ENCODE results near the gene HSFX2.
"Not testable (repeated sequence)": the region's sequence is repeated elsewhere in the genome, so short reads cannot be mapped to it uniquely, and the experiment has no call there.

Gene HSFX2

GRCh38 chrX:149567621-149568417 lies 27.3 kb downstream of the HSFX2 start:
- no peaks in the 10 kb centered on the region for H3K36me3 ChIP-seq (replicated peaks; ENCODE audit: low read depth, low read length)
- H3K4me2 ChIP-seq (ENCODE audit: low read length) = no peak overlapping the region
- no peaks in the 10 kb centered on the region for H3K9me3 ChIP-seq (ENCODE audit: insufficient read depth, low read length)
- no peaks in the 10 kb centered on the region for H3K27me3 ChIP-seq (ENCODE audit: low read depth, low read length)
- no peak for TF ChIP-seq EZH2phosphoT487 (IDR thresholded peaks at IDR 0.05; ENCODE audit: low read depth)
- TF ChIP-seq, protein P1, sequence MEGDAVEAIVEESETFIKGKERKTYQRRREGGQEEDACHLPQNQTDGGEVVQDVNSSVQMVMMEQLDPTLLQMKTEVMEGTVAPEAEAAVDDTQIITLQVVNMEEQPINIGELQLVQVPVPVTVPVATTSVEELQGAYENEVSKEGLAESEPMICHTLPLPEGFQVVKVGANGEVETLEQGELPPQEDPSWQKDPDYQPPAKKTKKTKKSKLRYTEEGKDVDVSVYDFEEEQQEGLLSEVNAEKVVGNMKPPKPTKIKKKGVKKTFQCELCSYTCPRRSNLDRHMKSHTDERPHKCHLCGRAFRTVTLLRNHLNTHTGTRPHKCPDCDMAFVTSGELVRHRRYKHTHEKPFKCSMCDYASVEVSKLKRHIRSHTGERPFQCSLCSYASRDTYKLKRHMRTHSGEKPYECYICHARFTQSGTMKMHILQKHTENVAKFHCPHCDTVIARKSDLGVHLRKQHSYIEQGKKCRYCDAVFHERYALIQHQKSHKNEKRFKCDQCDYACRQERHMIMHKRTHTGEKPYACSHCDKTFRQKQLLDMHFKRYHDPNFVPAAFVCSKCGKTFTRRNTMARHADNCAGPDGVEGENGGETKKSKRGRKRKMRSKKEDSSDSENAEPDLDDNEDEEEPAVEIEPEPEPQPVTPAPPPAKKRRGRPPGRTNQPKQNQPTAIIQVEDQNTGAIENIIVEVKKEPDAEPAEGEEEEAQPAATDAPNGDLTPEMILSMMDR (IDR thresholded peaks at IDR 0.05; ENCODE audit: low read depth, low read length) = no peak
- no peak overlapping the region for H3K9ac ChIP-seq (ENCODE audit: low read length)
- no peak overlapping the region for H2AFZ ChIP-seq (ENCODE audit: low read depth, low read length)
- H3K4me3 ChIP-seq (ENCODE audit: low read length) = no peak overlapping the region
- H3K27ac ChIP-seq (ENCODE audit: low read length) = no peak overlapping the region
- H4K20me1 ChIP-seq (ENCODE audit: insufficient read depth, low read length) = no peaks in the 10 kb centered on the region
- peaks cover 6% of the 10 kb centered on the region for H3K4me1 ChIP-seq (ENCODE audit: low read length)
- H3K79me2 ChIP-seq (ENCODE audit: low read length) = no peaks in the 10 kb centered on the region

- H3K9ac ChIP-seq (ENCODE audit: low read length) = no peak overlapping the region
Observed at GRCh38 chrX:149563359-149563758, 31.8 kb downstream of the HSFX2 start.

DNA sequence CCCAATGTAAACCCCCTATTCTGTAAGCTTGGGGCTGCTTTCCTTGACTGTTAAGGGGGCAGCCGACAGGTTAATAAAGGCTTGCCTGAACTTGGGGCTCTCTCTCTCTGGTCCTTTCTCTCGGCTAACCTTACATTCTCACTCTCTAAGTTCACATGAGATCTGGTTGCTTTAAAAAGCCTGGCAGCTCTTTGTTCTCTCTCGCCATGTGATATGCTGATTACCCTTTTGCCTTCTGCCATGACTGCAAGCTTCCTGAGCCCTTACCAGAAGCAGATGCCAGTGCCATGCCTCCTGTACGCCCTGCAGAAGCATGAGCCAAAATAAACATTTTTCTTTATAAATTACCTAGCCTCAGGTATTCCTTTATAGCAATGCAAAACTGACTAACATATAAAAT lies 39.9 kb downstream of the HSFX2 start:
- H3K9ac ChIP-seq (ENCODE audit: low read length); H3K27me3 ChIP-seq (ENCODE audit: low read depth, low read length); H3K36me3 ChIP-seq (replicated peaks; ENCODE audit: low read depth, low read length); H3K4me3 ChIP-seq (ENCODE audit: low read length); H3K9me3 ChIP-seq (ENCODE audit: insufficient read depth, low read length); H3K27ac ChIP-seq (ENCODE audit: low read length); H3K4me1 ChIP-seq (ENCODE audit: low read length); H3K79me2 ChIP-seq (ENCODE audit: low read length); H3K4me2 ChIP-seq (ENCODE audit: low read length); H2AFZ ChIP-seq (ENCODE audit: low read depth, low read length); H4K20me1 ChIP-seq (ENCODE audit: insufficient read depth, low read length): not testable (repeated sequence)

More at GRCh38 chrX:149563359-149563758, 31.8 kb downstream of the HSFX2 start:
- Histone ChIP-seq H3K27ac (ENCODE audit: low read length) (no peak overlapping the region), H3K79me2 (ENCODE audit: low read length) (no peaks in the 10 kb centered on the region), H3K4me3 (ENCODE audit: low read length) (no peak overlapping the region), H3K27me3 (ENCODE audit: low read depth, low read length) (no peaks in the 10 kb centered on the region), H4K20me1 (ENCODE audit: insufficient read depth, low read length) (no peaks in the 10 kb centered on the region), H3K36me3 (replicated peaks; ENCODE audit: low read depth, low read length) (no peaks in the 10 kb centered on the region), H3K4me2 (ENCODE audit: low read length) (no peak overlapping the region), H2AFZ (ENCODE audit: low read depth, low read length) (no peak overlapping the region), H3K4me1 (ENCODE audit: low read length) (no peaks in the 10 kb centered on the region), H3K9me3 (ENCODE audit: insufficient read depth, low read length) (no peaks in the 10 kb centered on the region)
- TF ChIP-seq, protein P1 (IDR thresholded peaks at IDR 0.05; ENCODE audit: low read depth, low read length) = no peak
- no peak for TF ChIP-seq EZH2phosphoT487 (IDR thresholded peaks at IDR 0.05; ENCODE audit: low read depth)

DNA sequence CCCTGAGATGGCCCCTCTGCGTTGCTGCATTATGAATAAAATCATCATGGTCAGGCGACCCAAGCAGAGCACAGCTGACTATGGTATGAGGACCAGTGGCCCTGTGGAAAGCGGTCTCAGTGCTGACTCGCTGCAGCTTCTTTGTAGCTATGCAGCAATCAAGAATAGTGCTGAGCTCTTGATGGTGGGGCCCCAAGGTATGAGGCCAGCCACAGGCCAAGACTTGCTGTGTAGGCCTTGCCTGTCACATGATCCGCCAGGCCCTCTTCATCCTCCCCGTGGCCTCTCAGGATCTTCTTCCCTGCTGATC lies 43.2 kb downstream of the HSFX2 start:
- H3K27me3 ChIP-seq (ENCODE audit: low read depth, low read length); H3K9me3 ChIP-seq (ENCODE audit: insufficient read depth, low read length); H3K4me2 ChIP-seq (ENCODE audit: low read length); H4K20me1 ChIP-seq (ENCODE audit: insufficient read depth, low read length); H3K4me3 ChIP-seq (ENCODE audit: low read length); H3K36me3 ChIP-seq (replicated peaks; ENCODE audit: low read depth, low read length); H3K79me2 ChIP-seq (ENCODE audit: low read length); H3K9ac ChIP-seq (ENCODE audit: low read length); H2AFZ ChIP-seq (ENCODE audit: low read depth, low read length); H3K4me1 ChIP-seq (ENCODE audit: low read length); H3K27ac ChIP-seq (ENCODE audit: low read length): not testable (repeated sequence)

DNA sequence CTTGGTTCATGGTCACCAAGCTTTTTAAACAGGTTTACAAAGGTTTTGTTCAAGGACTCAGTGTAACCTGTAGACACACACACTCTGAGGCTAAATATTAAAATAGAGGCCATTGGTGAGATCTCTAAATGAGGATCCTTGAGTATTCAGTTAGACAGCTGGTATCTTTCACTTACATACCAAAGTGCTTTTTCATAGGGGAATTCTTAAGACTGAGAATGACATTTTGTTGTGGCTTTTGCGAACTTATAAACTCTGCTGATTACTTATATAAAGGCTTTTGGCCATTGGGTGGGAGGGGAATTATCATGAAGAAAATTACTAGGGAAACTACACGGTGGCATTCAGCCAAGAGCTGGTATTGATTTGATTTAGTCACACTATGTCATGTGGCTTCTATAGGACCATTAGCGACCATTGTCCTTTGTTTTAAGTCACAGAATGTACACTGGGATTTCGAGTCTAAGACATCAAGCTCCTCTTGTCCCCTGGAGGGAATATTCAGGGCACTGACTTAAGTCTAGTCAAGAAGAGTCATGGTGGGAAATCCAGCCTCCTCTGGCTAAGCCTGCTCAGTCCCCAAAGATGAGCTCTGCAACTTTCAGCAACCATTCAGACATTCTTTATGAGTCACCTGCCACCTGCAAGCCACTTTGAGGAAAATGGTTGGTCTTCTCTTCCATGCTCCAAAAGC lies 43.7 kb downstream of the HSFX2 start:
- H3K27ac ChIP-seq (ENCODE audit: low read length); H3K36me3 ChIP-seq (replicated peaks; ENCODE audit: low read depth, low read length); H3K27me3 ChIP-seq (ENCODE audit: low read depth, low read length); H3K79me2 ChIP-seq (ENCODE audit: low read length); H3K4me3 ChIP-seq (ENCODE audit: low read length); H3K4me2 ChIP-seq (ENCODE audit: low read length); H3K9me3 ChIP-seq (ENCODE audit: insufficient read depth, low read length); H4K20me1 ChIP-seq (ENCODE audit: insufficient read depth, low read length); H3K9ac ChIP-seq (ENCODE audit: low read length); H2AFZ ChIP-seq (ENCODE audit: low read depth, low read length); H3K4me1 ChIP-seq (ENCODE audit: low read length): not testable (repeated sequence)

GRCh38 chrX:149550454-149550853 lies 44.7 kb downstream of the HSFX2 start:
- H3K4me2 ChIP-seq (ENCODE audit: low read length); H3K36me3 ChIP-seq (replicated peaks; ENCODE audit: low read depth, low read length); H3K9me3 ChIP-seq (ENCODE audit: insufficient read depth, low read length); H2AFZ ChIP-seq (ENCODE audit: low read depth, low read length); H4K20me1 ChIP-seq (ENCODE audit: insufficient read depth, low read length); H3K9ac ChIP-seq (ENCODE audit: low read length); H3K79me2 ChIP-seq (ENCODE audit: low read length); H3K4me3 ChIP-seq (ENCODE audit: low read length); H3K4me1 ChIP-seq (ENCODE audit: low read length); H3K27me3 ChIP-seq (ENCODE audit: low read depth, low read length); H3K27ac ChIP-seq (ENCODE audit: low read length): not testable (repeated sequence)

DNA sequence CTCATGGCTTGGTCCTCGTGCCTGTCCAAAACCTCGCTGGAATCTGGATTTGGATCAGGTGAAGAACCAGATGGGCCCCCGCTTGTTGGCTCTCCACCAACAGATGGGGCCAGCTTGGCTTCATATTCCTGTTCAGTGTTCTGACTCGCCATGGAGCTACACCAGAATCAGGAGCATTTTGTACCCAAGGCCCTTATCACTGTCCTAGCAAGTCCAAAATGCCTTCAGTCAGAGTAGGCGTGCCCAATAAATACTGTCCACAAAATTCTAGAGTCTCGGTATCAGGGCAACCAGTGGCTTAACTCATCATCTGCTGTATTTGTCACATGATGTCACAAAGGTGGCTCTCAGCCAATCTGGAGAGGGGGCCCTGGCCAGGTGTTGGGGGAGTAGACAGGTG lies 45.4 kb downstream of the HSFX2 start, which contains the start of gene HSFX3:
Gene HSFX3 (minus strand): TSS at position 224 of the 400 bp plus-strand sequence. CDS start 72 bp downstream, at position 152.
- H3K4me3 ChIP-seq (ENCODE audit: low read length); H3K9ac ChIP-seq (ENCODE audit: low read length); H3K79me2 ChIP-seq (ENCODE audit: low read length); H3K27me3 ChIP-seq (ENCODE audit: low read depth, low read length); H4K20me1 ChIP-seq (ENCODE audit: insufficient read depth, low read length); H3K27ac ChIP-seq (ENCODE audit: low read length); H2AFZ ChIP-seq (ENCODE audit: low read depth, low read length); H3K4me2 ChIP-seq (ENCODE audit: low read length); H3K9me3 ChIP-seq (ENCODE audit: insufficient read depth, low read length); H3K36me3 ChIP-seq (replicated peaks; ENCODE audit: low read depth, low read length): not testable (repeated sequence)
- H3K4me1 ChIP-seq (ENCODE audit: low read length) = peaks cover 15% of the 10 kb centered on the region

DNA sequence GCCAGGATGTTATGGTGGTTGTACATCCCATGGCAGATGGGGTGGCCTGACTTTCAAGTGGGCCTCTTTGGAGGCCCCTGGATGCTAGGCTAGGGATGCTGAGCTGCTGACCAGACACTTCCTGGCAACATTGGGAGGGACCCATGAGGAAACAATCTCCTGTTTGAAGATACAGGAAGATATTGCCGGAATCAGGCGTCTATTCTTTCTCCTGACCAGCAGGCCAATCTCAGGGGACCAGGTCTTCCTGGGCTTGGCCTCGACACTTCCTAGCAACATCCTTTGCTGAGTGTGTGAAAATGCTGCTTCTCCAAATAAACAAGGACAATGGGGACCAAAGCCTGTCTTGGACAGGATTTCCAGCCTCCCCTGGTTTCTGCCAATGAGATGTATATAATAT lies 47.3 kb downstream of the HSFX2 start:
- H3K4me2 ChIP-seq (ENCODE audit: low read length); H3K27me3 ChIP-seq (ENCODE audit: low read depth, low read length); H4K20me1 ChIP-seq (ENCODE audit: insufficient read depth, low read length); H3K9ac ChIP-seq (ENCODE audit: low read length); H3K27ac ChIP-seq (ENCODE audit: low read length); H3K9me3 ChIP-seq (ENCODE audit: insufficient read depth, low read length); H3K36me3 ChIP-seq (replicated peaks; ENCODE audit: low read depth, low read length); H2AFZ ChIP-seq (ENCODE audit: low read depth, low read length); H3K79me2 ChIP-seq (ENCODE audit: low read length); H3K4me3 ChIP-seq (ENCODE audit: low read length): not testable (repeated sequence)
- H3K4me1 ChIP-seq (ENCODE audit: low read length) = peaks cover 17% of the 10 kb centered on the region
